ENCODE measurements around the gene LMNTD2.
"Not testable (repeated sequence)": the region's sequence is repeated elsewhere in the genome, so short reads cannot be mapped to it uniquely, and the experiment has no call there.

Gene LMNTD2

DNA sequence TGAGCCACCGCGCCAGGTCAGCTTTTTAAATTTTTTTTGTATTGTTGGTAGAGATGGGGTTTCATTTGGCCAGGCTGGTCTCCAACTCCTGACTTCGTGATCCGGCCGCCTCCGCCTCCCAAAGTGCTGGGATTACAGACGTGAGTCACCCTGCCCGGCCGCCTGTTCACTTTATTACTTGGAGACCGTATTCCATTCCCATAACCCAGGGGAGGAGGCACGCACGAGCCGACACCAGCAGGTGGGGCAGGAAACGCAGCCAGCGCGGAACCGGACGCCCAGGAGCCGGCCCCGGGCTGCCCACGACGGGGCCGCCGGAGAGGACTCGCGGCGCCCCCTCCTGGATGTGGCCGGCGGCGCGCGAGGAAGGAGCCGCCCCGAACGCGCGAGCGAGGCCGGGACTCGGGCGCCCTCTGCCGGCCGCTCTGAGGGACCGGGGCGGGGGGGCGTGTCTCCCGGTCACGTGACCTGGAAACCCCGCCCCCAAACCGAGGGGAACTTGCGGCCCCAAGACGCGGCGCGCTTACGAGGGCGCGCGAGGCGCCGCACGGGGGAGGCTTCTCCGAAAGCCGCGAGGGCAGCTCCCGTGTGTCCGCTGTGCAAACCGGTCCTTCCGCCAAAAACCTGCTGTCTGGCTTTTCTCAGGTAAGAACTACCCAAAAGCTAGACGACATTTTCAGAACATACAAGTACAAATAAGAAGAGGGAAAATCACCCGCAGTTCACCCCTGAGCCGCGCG lies 41.9 kb downstream of the LMNTD2 start:
- H3K9ac ChIP-seq (ENCODE audit: low read depth, low read length) = no peak overlapping the region
- H3K4me3 ChIP-seq (ENCODE audit: low read depth, low read length) = peak overlapping the region; percentile 30
- peaks cover 3% of the 10 kb centered on the region for H3K36me3 ChIP-seq (ENCODE audit: control insufficient read depth, insufficient read depth, low read length)
- H3K27me3 ChIP-seq (ENCODE audit: control insufficient read depth, insufficient read depth, low read length) = no peaks in the 10 kb centered on the region
- no peaks in the 10 kb centered on the region for H3K4me1 ChIP-seq (ENCODE audit: control insufficient read depth, insufficient read depth, low read length)
- no peaks in the 10 kb centered on the region for H3K9me3 ChIP-seq (ENCODE audit: control insufficient read depth, insufficient read depth, low read length)

- H3K27me3 ChIP-seq (ENCODE audit: control insufficient read depth, insufficient read depth, low read length); H3K4me3 ChIP-seq (ENCODE audit: low read depth, low read length); H3K9me3 ChIP-seq (ENCODE audit: control insufficient read depth, insufficient read depth, low read length); H3K36me3 ChIP-seq (ENCODE audit: control insufficient read depth, insufficient read depth, low read length); H3K4me1 ChIP-seq (ENCODE audit: control insufficient read depth, insufficient read depth, low read length); H3K9ac ChIP-seq (ENCODE audit: low read depth, low read length): not testable (repeated sequence)
These were observed 43.4 kb downstream of the LMNTD2 start for GRCh38 chr11:516918-517685.

DNA sequence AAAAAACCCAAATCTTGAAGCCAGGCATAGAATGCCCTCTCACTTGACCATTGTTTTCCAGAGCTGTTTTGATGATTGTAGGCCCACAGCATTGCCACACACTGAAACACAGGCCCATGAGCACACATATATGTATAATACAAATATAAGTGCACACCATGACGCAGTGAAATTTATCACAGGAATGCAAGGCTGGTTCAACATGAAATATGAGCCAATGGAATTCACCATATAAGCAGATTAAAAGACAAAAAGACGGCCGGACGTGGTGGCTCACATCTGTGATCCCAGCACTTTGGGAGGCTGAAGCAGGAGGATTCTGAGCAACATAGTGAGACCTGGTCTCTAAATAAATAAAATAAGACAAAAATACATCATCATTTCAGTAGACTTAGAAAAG lies 44.1 kb downstream of the LMNTD2 start:
- H3K9ac ChIP-seq (ENCODE audit: low read depth, low read length) = no peak overlapping the region
- H3K4me3 ChIP-seq (ENCODE audit: low read depth, low read length) = no peak overlapping the region
- no peaks in the 10 kb centered on the region for H3K4me1 ChIP-seq (ENCODE audit: control insufficient read depth, insufficient read depth, low read length)
- peaks cover 3% of the 10 kb centered on the region for H3K36me3 ChIP-seq (ENCODE audit: control insufficient read depth, insufficient read depth, low read length)
- H3K27me3 ChIP-seq (ENCODE audit: control insufficient read depth, insufficient read depth, low read length) = no peaks in the 10 kb centered on the region
- H3K9me3 ChIP-seq (ENCODE audit: control insufficient read depth, insufficient read depth, low read length) = no peaks in the 10 kb centered on the region

GRCh38 chr11:515131-515530 lies 45.4 kb downstream of the LMNTD2 start:
- H3K4me1 ChIP-seq (ENCODE audit: control insufficient read depth, insufficient read depth, low read length) = no peaks in the 10 kb centered on the region
- H3K27me3 ChIP-seq (ENCODE audit: control insufficient read depth, insufficient read depth, low read length) = no peaks in the 10 kb centered on the region
- no peak overlapping the region for H3K4me3 ChIP-seq (ENCODE audit: low read depth, low read length)
- peaks cover 3% of the 10 kb centered on the region for H3K36me3 ChIP-seq (ENCODE audit: control insufficient read depth, insufficient read depth, low read length)
- H3K9ac ChIP-seq (ENCODE audit: low read depth, low read length) = no peak overlapping the region
- no peaks in the 10 kb centered on the region for H3K9me3 ChIP-seq (ENCODE audit: control insufficient read depth, insufficient read depth, low read length)

- Histone ChIP-seq H3K4me3 (ENCODE audit: low read depth, low read length) (no peak overlapping the region), H3K27me3 (ENCODE audit: control insufficient read depth, insufficient read depth, low read length) (no peaks in the 10 kb centered on the region), H3K4me1 (ENCODE audit: control insufficient read depth, insufficient read depth, low read length) (no peaks in the 10 kb centered on the region), H3K9me3 (ENCODE audit: control insufficient read depth, insufficient read depth, low read length) (no peaks in the 10 kb centered on the region), H3K9ac (ENCODE audit: low read depth, low read length) (no peak overlapping the region), H3K36me3 (ENCODE audit: control insufficient read depth, insufficient read depth, low read length) (peaks cover 3% of the 10 kb centered on the region)
These were observed 45.9 kb downstream of the LMNTD2 start for GRCh38 chr11:514606-515005.

DNA sequence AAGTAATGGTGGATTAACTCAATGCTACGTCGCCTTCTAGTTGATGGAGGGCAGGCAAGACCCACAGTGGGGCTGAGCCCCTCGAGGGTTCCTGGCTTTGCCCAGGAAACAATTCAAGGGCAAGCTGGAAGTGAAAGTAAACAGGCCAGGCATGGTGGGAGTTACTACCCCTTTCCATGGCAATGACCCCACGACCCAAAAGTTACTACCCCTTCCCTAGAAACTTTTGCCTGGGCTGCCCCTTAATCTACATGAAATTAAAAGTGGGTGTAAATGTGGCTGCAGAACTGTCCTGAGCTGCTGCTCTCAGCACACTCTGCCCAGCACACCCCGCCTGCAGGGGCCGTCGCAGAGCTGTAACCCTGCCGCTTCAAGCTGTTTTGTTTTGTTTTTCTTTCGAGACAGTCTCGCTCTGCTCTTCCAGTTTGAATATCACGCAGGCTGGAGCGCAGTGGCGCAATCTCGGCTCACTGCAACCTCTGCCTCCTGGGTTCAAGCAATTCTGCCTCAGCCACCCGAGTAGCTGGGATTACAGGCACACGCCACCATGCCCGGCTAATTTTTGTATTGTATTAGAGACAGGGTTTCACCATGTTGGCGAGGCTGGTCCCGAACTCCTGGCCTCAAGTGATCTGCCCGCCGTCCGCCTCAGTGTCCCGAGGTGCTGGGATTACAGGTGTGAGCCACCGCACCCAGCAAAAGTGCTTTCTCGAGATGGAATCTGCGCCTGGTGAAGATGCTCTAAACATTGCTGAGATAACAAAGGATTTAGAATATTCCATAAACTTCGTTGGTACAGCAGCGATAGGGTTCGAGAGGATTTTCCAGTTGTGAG lies 47.6 kb downstream of the LMNTD2 start:
- H3K9ac ChIP-seq (ENCODE audit: low read depth, low read length) = no peak overlapping the region
- H3K4me3 ChIP-seq (ENCODE audit: low read depth, low read length) = no peak overlapping the region
- peaks cover 5% of the 10 kb centered on the region for H3K36me3 ChIP-seq (ENCODE audit: control insufficient read depth, insufficient read depth, low read length)
- no peaks in the 10 kb centered on the region for H3K4me1 ChIP-seq (ENCODE audit: control insufficient read depth, insufficient read depth, low read length)
- no peaks in the 10 kb centered on the region for H3K27me3 ChIP-seq (ENCODE audit: control insufficient read depth, insufficient read depth, low read length)
- no peaks in the 10 kb centered on the region for H3K9me3 ChIP-seq (ENCODE audit: control insufficient read depth, insufficient read depth, low read length)

DNA sequence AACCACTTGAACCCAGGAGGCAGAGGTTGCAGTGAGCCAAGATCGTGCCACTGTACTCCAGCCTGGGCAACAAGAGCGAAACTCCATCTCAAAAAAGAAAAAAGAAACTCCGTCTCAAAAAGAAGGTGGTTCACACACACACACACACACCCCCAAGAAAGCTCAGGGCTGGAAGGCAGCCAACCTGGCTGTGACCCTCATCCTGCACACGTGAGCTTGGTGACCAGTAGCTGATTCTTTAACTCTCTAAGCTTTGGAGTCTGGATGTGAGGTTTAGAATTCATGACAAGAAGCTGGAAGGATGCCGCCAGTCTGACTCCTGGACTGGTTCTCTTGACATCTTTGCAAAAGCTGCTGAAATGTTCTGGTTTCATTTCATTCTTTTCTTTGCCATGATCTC lies 51.6 kb downstream of the LMNTD2 start:
- no peaks in the 10 kb centered on the region for H3K9me3 ChIP-seq (ENCODE audit: control insufficient read depth, insufficient read depth, low read length)
- H3K9ac ChIP-seq (ENCODE audit: low read depth, low read length) = no peak overlapping the region
- no peaks in the 10 kb centered on the region for H3K4me1 ChIP-seq (ENCODE audit: control insufficient read depth, insufficient read depth, low read length)
- no peak overlapping the region for H3K4me3 ChIP-seq (ENCODE audit: low read depth, low read length)
- H3K27me3 ChIP-seq (ENCODE audit: control insufficient read depth, insufficient read depth, low read length) = no peaks in the 10 kb centered on the region
- peaks cover 2% of the 10 kb centered on the region for H3K36me3 ChIP-seq (ENCODE audit: control insufficient read depth, insufficient read depth, low read length)

DNA sequence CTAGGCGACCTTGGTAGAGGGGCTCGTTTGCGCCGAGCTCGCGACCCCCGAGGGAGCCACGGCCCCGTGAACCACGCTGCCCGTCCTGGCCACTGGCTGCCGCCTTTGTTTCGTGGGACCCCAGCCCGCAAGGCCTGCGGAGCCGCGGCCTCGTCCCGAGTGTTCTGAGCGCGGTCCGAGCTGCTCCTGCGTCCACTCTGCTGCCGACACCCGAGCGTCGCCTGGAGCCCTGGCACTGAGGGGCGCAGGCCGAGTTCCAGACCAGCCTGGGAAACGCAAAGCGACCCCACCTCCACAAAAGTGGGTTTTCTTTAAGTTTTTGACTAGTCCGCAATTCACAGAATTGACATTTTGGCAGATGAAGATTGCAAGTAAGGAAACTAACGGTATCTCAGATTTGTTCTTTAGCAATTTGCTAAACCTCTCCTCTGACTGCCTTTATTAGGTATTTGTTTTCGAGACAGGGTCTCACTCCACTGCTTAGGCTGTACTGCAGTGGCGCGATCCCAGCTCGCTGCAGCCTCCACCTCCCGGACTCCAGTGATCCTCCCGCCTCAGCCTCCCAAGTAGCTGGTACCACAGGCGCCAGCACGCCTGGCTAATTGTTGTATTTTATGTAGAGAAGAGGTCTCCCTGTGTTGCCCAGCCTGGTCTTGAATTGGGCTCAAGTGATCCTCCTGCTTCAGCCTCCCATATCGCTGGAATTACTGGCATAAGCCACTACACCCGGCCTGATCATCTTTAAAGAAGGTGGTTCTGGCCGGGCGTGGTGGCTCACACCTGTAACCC lies 52.6 kb downstream of the LMNTD2 start:
- H3K4me3 ChIP-seq (ENCODE audit: low read depth, low read length) = peak overlapping the region; percentile 63
- no peaks in the 10 kb centered on the region for H3K4me1 ChIP-seq (ENCODE audit: control insufficient read depth, insufficient read depth, low read length)
- H3K36me3 ChIP-seq (ENCODE audit: control insufficient read depth, insufficient read depth, low read length) = peaks cover 2% of the 10 kb centered on the region
- peak overlapping the region; percentile 60 for H3K9ac ChIP-seq (ENCODE audit: low read depth, low read length)
- H3K27me3 ChIP-seq (ENCODE audit: control insufficient read depth, insufficient read depth, low read length) = no peaks in the 10 kb centered on the region
- H3K9me3 ChIP-seq (ENCODE audit: control insufficient read depth, insufficient read depth, low read length) = no peaks in the 10 kb centered on the region

GRCh38 chr11:506995-507726 lies 53.4 kb downstream of the LMNTD2 start, which contains the start of gene RNH1:
Gene RNH1 (minus strand): TSS chr11:507242. CDS start chr11:502162, 5,080 bp downstream.
- no peaks in the 10 kb centered on the region for H3K27me3 ChIP-seq (ENCODE audit: control insufficient read depth, insufficient read depth, low read length)
- no peaks in the 10 kb centered on the region for H3K9me3 ChIP-seq (ENCODE audit: control insufficient read depth, insufficient read depth, low read length)
- H3K9ac ChIP-seq (ENCODE audit: low read depth, low read length) = peak within 1 kb of the TSS; percentile 63
- H3K4me1 ChIP-seq (ENCODE audit: control insufficient read depth, insufficient read depth, low read length) = no peaks in the 10 kb centered on the region
- peaks cover 4% of the 10 kb centered on the region for H3K36me3 ChIP-seq (ENCODE audit: control insufficient read depth, insufficient read depth, low read length)
- peak within 1 kb of the TSS; percentile 94 for H3K4me3 ChIP-seq (ENCODE audit: low read depth, low read length)

- Histone ChIP-seq H3K9me3 (ENCODE audit: control insufficient read depth, insufficient read depth, low read length) (no peaks in the 10 kb centered on the region), H3K36me3 (ENCODE audit: control insufficient read depth, insufficient read depth, low read length) (peaks cover 8% of the 10 kb centered on the region), H3K4me1 (ENCODE audit: control insufficient read depth, insufficient read depth, low read length) (no peaks in the 10 kb centered on the region), H3K9ac (ENCODE audit: low read depth, low read length) (peak overlapping the region; percentile 63), H3K27me3 (ENCODE audit: control insufficient read depth, insufficient read depth, low read length) (no peaks in the 10 kb centered on the region), H3K4me3 (ENCODE audit: low read depth, low read length) (peak overlapping the region; percentile 94)
These were observed 54.1 kb downstream of the LMNTD2 start for GRCh38 chr11:506238-506994.
